Measurements from ENCODE around the gene CCDC24. TPM values are rescaled to one million over a fixed set of nuclear protein-coding genes. Genes with fewer than 3 reads are reported as not detected.
A peak's percentile ranks its signal among the peaks of the same experiment; 100 is the strongest.

CCDC24 gene
- total and polyA plus RNA-seq, 2 of the 13 experiments (the other 11 are each of a cell fraction or from before 2014, with no cell fraction given) = 1.4 to 2.9 TPM

DNA sequence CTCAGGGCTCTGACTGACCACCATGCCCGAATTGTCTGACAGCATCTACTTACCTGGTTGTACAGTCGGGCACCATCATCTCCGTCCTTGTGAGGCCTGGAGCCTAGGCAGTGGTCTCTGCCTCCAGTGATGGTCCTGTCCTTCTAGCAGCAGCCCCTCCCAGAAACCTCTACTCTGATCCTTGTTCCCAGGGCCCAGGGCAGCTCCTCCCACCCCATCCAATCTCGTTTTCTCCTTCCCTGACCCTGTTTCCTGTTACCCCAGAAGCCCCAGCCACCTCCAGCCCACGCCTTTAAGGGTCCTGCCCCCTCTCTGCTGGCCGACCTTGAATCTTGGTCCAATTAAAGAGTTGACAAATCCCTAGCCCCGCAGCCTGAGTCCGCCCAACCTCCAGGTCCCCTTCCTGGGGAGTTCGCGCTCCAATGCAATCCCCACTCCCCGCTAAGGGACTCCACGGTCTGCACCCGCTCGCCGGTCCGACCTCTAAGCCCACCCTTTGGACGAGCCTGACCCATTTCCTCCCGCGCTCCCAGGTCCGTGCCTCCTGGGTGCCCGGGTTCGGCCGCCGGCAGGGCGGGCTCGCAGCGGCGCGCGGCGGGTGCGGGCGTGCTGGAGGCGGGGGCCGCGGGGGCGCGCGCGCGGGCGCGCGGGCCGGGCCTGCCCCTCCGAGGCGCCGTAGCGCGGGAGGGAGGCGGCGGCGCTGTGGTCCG, 12.7 kb upstream of the CCDC24 start, which contains the start of gene B4GALT2 (continued):
- TF ChIP-seq TFDP1 (CRISPR knock-in tag; IDR thresholded peaks at IDR 0.05; ENCODE audit: borderline replicate concordance) (peak; percentile 26; the same call in 1 of the 2 replicates), ZNF83 (CRISPR knock-in tag; IDR thresholded peaks at IDR 0.05; ENCODE audit: borderline replicate concordance) (no peak), RORA (CRISPR knock-in tag; IDR thresholded peaks at IDR 0.05) (no peak), MAFK (conservative IDR thresholded peaks at IDR 0.05 in 1 of 2, IDR thresholded peaks at IDR 0.05 in 1 of 2; ENCODE audit: low read length in 2 of 2) (no peak), SAFB2 (CRISPR knock-in tag; IDR thresholded peaks at IDR 0.05; ENCODE audit: borderline replicate concordance, low read depth) (0 out of 2 replicates have a peak, but pooled peaks have one; percentile 47), NR2F6 (IDR thresholded peaks at IDR 0.05) (0 out of 2 replicates have a peak, but pooled peaks have one; percentile 33), NR2F6 (CRISPR knock-in tag; IDR thresholded peaks at IDR 0.05) (no peak), SRSF9 (IDR thresholded peaks at IDR 0.05; ENCODE audit: borderline replicate concordance, insufficient read depth, low read depth, low read length, poor library complexity, severe bottlenecking) (no peak), ZNF484 (CRISPR knock-in tag; IDR thresholded peaks at IDR 0.05; ENCODE audit: borderline replicate concordance, low read depth) (no peak), ZFP36L1 (CRISPR knock-in tag; IDR thresholded peaks at IDR 0.05) (no peak), ZFX (CRISPR knock-in tag; IDR thresholded peaks at IDR 0.05; ENCODE audit: low read depth) (peak; percentile 67), ZNF605 (CRISPR knock-in tag; IDR thresholded peaks at IDR 0.05) (0 out of 2 replicates have a peak, but pooled peaks have one; percentile 45), AFF4 (CRISPR knock-in tag; IDR thresholded peaks at IDR 0.05) (no peak), MBNL3 (CRISPR knock-in tag; conservative IDR thresholded peaks at IDR 0.05) (no peak), TOPORS (CRISPR knock-in tag; IDR thresholded peaks at IDR 0.05) (no peak), ZNF773 (CRISPR knock-in tag; IDR thresholded peaks at IDR 0.05; ENCODE audit: borderline replicate concordance) (no peak), ZNF691 (CRISPR knock-in tag; IDR thresholded peaks at IDR 0.05; ENCODE audit: borderline replicate concordance, low read depth) (no peak)
- TF ChIP-seq, protein P1, sequence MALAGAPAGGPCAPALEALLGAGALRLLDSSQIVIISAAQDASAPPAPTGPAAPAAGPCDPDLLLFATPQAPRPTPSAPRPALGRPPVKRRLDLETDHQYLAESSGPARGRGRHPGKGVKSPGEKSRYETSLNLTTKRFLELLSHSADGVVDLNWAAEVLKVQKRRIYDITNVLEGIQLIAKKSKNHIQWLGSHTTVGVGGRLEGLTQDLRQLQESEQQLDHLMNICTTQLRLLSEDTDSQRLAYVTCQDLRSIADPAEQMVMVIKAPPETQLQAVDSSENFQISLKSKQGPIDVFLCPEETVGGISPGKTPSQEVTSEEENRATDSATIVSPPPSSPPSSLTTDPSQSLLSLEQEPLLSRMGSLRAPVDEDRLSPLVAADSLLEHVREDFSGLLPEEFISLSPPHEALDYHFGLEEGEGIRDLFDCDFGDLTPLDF (CRISPR knock-in tag; IDR thresholded peaks at IDR 0.05) = 0 out of 2 replicates have a peak, but pooled peaks have one; percentile 24
- TF ChIP-seq, protein P2, sequence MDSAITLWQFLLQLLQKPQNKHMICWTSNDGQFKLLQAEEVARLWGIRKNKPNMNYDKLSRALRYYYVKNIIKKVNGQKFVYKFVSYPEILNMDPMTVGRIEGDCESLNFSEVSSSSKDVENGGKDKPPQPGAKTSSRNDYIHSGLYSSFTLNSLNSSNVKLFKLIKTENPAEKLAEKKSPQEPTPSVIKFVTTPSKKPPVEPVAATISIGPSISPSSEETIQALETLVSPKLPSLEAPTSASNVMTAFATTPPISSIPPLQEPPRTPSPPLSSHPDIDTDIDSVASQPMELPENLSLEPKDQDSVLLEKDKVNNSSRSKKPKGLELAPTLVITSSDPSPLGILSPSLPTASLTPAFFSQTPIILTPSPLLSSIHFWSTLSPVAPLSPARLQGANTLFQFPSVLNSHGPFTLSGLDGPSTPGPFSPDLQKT (CRISPR knock-in tag; IDR thresholded peaks at IDR 0.05; ENCODE audit: borderline replicate concordance) = no peak

All from HepG2 (cell line).